Measurements from ENCODE around the gene KLRC4. TPM values are rescaled to one million over a fixed set of nuclear protein-coding genes. Genes with fewer than 3 reads are reported as not detected.

KLRC4 gene
- total and polyA plus RNA-seq, 2 donors (not counting 1 experiment from before 2014, with no cell fraction given): not detected

DNA sequence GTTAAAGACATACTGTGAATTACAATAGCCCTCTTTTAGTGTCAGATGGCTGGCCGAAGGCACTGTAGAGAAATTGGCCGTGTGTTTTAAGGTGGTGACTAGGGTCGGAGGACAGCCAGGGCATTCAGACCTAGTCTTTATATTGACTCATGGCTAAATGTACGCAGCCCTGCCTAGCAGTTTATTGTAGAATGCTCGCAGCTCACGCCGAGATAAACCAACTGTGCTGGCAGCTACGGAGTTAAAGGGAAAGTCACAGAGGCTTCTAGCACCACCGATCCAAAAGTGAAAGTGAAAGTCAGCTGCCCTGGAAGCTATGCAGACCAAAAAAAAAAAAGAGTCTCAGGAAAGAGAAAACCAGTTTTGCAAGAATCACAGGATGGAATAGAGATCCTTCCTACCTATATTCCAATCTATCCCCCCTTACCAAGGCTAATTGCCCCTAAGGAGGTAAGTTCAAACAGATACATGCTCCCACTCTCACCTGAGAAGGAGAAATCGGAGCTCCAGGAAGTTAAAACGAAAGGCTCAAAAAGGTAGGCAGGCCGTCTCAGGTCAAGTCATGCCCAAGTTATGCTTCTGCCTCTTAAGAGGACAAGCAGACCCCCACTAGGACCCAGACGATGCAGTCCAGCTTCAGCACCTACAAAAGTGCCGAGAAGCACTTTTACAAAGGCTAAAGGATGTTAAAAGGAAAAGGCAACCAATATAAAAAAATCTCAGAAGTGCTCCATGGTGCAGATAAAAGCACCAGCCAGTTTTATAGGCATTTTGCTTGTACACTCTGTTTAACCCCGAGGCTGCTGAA, 44.5 kb downstream of the KLRC4 start:
- H3K27ac ChIP-seq (ENCODE audit: low read length in 2 of 2): peak overlapping the region; percentile 91 to 93
- Mint-ChIP-seq H3K9me3 (ENCODE audit: insufficient read depth) (no peaks in the 10 kb centered on the region), H3K27ac (no peak overlapping the region), H3K4me3 (no peak overlapping the region), H3K4me1 (peaks cover 2% of the 10 kb centered on the region), H3K27me3 (no peaks in the 10 kb centered on the region)
- no peaks in the 10 kb centered on the region for H3K27me3 ChIP-seq (replicated peaks in 1 of 4; ENCODE audit: control extremely low read depth in 1 of 4, control insufficient read depth in 3 of 4, insufficient read depth in 4 of 4, low read length in 3 of 4)
- ChIA-PET CTCF (interaction anchor here (0.8 to 1.9 kb wide), 4 partner anchors 127 to 212 kb away, joined by 3 to 11 read pairs (median 3); no protein-coding TSS in a partner anchor), POLR2A (interaction anchor here (0.6 to 1.3 kb wide), 2 partner anchors 48 to 248 kb away, joined by 3 read pairs; partner anchors contain the start of gene MAGOHB)
- 2% methylated on average over 13 of the region's 15 CpGs for WGBS (ENCODE audit: insufficient coverage)
- peak; percentile 73 for ATAC-seq (ENCODE audit: low read depth)
- intact Hi-C loops (cut with micrococcal nuclease): loop anchor here (1.0 to 2.0 kb wide), 3 partner anchors 152 to 806 kb away; partner anchors contain the start of genes GABARAPL1, MAGOHB and SMIM10L1
- peaks cover 0 to 4% (median 0%) of the 10 kb centered on the region in 3 donors for H3K9me3 ChIP-seq (ENCODE audit: control extremely low read depth in 1 of 3, control insufficient read depth in 2 of 3, insufficient read depth in 1 of 3, low read length in 2 of 3)
- H3K9ac ChIP-seq (ENCODE audit: low read length): peak overlapping the region; percentile 89
- TF ChIP-seq EZH2 (IDR thresholded peaks at IDR 0.05; ENCODE audit: borderline replicate concordance, insufficient read depth, low read depth, low read length, poor library complexity, severe bottlenecking): no peak
- TF ChIP-seq, protein P1, sequence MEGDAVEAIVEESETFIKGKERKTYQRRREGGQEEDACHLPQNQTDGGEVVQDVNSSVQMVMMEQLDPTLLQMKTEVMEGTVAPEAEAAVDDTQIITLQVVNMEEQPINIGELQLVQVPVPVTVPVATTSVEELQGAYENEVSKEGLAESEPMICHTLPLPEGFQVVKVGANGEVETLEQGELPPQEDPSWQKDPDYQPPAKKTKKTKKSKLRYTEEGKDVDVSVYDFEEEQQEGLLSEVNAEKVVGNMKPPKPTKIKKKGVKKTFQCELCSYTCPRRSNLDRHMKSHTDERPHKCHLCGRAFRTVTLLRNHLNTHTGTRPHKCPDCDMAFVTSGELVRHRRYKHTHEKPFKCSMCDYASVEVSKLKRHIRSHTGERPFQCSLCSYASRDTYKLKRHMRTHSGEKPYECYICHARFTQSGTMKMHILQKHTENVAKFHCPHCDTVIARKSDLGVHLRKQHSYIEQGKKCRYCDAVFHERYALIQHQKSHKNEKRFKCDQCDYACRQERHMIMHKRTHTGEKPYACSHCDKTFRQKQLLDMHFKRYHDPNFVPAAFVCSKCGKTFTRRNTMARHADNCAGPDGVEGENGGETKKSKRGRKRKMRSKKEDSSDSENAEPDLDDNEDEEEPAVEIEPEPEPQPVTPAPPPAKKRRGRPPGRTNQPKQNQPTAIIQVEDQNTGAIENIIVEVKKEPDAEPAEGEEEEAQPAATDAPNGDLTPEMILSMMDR (IDR thresholded peaks at IDR 0.05): no peak
- H2AFZ ChIP-seq (ENCODE audit: insufficient read depth, low read depth, low read length, poor library complexity, severe bottlenecking): peak overlapping the region; percentile 99
- no peaks in the 10 kb centered on the region for H4K20me1 ChIP-seq (ENCODE audit: control insufficient read depth, insufficient read depth, low read length, poor library complexity, severe bottlenecking)
- peaks cover 5% of the 10 kb centered on the region for H3K79me2 ChIP-seq (ENCODE audit: control insufficient read depth, insufficient read depth, low read length)
- H3K4me2 ChIP-seq (replicated peaks; ENCODE audit: low read depth, low read length, poor library complexity, severe bottlenecking): peak overlapping the region; percentile 91
- DNase-seq: peak; percentile 87
- H3K36me3 ChIP-seq (replicated peaks in 1 of 2; ENCODE audit: control extremely low read depth in 1 of 2, control insufficient read depth in 1 of 2, extremely low read depth in 1 of 2, insufficient read depth in 2 of 2, low read length in 1 of 2): no peaks in the 10 kb centered on the region
- peak overlapping the region; percentile 72 to 98 (median 95) for H3K4me3 ChIP-seq (ENCODE audit: control extremely low read depth in 1 of 5, extremely low read depth in 1 of 5, insufficient read depth in 1 of 5, low read depth in 2 of 5, low read length in 4 of 5)
- peaks cover 32 to 46% of the 10 kb centered on the region in 2 donors for H3K4me1 ChIP-seq (ENCODE audit: control insufficient read depth in 2 of 2, insufficient read depth in 2 of 2, low read length in 2 of 2)

Data from B cell (primary cell).